Pulmonary artery endothelial cell (primary cell): Measurements from ENCODE around the gene BLZF1. TPM values are rescaled to one million over a fixed set of nuclear protein-coding genes. Genes with fewer than 3 reads are reported as not detected.
"Not testable (repeated sequence)": the region's sequence is repeated elsewhere in the genome, so short reads cannot be mapped to it uniquely, and the experiment has no call there.

Source experiments
- DNase-seq: peaks from one replicate; pipeline ENCODE4 v3.0.0-alpha.2; 2011; ENCODE audit warnings: low read depth, low spot score
- total RNA-seq: library from RNA; depleted of rRNA; stranded (reverse); fragments of >200 nt; gene quantifications from 2 replicates; pipeline ENCODE4 v1.2.3, GENCODE V29; 2014

The BLZF1 gene
- total RNA-seq, 1 donor from 2014 or later: 21.2 TPM

DNA sequence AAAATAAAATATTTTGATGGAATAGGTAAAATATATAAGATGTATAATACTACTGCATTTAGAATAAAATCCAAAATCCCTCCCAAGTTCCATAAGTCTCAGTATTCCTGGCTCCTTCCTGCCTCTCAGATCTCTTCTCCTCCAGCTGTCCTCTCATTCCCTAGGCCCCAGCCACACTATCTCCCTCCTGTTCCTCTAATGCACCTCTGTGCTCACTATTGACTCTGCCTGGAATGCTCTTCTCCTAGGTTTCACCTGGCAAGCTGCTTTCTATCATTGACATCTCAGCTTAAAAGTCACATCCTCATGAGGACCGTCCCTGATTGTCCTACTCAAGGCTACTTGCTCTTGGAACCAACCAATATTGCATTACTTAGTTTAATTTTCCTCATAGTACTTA lies 7.6 kb upstream of the BLZF1 start:
- no peak for DNase-seq

DNA sequence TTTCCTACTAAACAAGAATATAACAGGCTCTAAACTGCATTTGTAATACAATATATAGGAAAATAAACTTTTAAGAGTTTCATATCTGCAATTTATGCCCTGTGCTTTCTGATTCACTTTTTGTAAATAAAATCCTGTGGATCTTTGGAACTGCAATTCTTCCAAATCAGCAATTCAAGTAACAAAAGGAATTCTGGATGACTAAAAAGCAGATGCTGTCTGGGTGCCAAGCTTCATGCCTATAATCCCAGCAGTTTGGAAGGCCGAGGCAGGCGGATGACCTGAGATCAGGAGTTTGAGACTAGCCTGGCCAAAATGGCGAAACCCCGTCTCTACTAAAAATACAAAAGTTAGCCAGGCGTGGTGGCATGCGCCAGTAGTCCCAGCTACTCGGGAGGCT lies 6.7 kb upstream of the BLZF1 start:
- DNase-seq: no peak

DNA sequence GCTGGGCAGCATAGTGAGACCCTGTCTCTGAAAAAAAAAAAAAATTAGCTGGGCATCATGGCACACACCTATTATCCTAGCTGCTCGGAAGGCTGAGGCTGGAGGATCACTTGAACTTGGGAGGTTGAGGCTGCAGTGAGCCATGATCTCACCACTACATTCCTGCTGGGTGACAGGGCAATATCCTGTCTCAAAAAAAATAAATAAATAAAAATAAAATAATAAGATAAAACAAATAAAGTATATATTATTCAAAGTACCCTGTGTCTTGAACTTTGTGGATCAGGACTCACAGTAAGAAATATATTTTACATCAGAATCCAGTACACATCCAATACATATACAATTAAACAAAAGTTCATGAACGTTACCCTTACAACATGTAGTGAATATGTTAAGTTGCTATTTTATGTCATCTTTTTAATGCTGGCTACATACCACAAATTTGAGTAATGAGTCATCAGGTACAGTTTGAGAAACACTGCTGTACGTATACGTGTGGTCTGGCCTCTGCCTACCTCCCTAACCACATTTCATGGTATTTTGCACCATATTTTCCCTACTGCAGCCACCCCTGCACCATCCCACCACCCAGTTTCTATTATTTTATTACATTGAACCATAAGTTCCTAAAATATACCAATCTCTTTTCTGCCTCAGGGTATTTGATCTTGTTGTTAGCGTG lies 4.8 kb upstream of the BLZF1 start:
- DNase-seq: no peak

DNA sequence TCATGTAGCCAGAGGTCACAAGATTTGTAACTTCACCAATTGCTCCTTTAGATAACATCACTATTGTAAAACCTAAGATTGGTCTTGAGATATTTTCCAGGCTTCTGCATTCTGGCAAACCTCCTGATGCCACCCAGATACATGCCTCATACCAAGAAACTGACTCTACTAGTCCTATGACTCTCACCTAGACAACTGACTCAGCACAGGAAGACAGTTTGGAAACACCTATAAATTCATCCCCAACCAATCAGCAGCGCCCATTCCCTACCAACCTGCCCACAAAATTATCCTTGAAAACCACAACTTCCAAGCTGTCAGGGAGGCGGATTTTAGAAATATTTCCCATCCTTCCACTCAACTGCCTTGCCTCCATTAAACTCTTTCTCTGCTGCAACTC lies 3.0 kb upstream of the BLZF1 start:
- no peak for DNase-seq

DNA sequence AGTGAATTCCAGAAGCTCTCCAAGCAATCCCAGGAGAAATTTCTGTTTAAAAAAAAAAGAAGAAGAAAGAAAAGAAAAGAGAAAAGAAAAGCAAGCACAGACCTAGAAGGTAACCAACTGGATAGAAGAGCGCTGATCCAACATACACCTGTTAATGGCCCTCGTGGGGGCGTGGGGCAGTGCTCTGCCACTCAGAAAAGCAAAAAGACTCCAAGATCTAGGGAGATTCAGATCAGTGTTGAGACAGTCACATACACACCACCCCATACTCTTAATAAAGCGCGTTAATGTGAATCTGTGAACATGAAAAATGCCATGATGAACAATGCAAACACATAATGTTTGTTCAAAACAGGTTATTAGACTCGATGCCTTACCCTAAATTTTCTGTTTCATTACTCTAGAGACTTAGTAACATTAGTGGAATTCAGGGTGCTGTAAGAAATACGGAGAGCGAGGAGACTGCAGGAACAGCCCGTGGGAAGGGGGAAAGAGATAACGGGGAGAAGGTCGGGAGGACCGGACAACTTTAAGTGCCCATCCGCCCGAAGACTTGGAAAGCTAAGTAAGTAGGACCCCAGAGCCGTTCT lies 804 bp upstream of the BLZF1 start:
- DNase-seq: no peak

DNA sequence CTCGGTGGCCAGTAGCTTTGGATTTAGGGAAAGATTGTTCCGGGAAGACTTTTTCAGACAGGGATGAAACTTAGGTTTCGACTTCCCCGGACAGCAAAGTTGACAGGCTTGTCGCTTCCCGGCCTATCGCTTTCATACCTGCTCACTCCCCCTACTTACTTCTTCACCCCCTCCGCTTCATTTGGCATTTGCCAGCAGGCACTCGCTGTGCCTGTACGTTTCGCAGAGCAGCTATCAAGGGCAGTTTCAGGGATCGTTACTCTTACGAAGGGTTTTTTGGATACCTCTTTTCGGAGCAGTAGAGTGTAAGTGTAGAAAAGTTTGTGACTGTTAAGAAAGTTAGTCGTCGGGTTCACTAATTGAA lies 393 bp downstream of the BLZF1 start:
- no peak for DNase-seq

DNA sequence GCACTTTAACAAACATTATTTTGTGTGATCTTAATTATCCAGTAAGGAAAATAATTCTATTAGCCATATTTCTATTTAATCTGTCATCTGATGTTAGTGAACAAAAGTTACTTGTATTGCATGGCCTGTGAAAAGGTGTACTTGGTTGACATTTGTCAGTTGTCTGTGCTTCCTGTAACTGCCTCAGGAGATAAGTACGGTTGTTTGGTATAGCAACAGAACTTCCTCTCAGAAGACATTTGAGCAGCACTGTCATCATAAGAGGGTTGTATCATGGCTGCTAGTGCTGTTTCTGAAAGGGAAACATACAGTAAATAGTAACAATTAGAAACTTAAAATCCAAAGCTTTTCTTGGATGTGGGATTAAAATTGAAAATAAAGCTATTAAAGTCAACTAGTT lies 3.4 kb downstream of the BLZF1 start:
- no peak for DNase-seq

DNA sequence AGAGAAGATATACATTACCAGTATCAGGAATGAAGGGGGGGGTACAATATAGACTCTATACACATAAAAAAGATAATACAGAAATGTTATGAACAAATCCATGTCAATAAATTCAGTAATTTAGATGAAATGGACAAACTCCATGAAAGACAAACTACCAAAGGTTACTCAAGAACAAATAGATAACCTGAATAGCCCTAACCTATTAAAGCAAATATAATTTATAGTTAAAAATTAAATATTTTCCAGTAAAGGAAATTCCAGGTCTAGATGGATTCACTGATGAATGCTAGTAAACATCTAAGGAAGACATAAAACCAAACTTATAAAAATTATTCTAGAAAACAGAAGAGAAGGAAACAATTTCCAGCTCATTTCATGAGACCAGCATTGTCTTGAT lies 13.2 kb downstream of the BLZF1 start:
- no peak for DNase-seq

DNA sequence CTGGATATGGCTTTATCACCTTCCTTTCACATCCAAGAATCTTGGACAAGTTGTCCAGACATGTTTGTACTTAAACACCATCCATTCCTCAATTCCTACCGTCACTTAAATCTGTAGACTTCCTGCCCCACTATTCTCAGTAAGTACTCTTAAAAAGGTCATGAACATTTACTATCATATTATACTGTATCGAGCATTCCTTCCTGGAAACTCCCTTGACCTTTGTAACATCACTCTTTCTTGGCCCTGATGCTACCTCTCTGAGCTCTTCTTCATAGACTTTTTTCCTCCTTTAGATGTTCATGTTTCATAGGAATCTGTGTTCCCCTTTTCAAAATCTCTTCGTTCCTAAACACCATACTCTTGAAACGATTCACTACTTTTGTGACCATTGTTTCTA lies 15.5 kb downstream of the BLZF1 start:
- no peak for DNase-seq

DNA sequence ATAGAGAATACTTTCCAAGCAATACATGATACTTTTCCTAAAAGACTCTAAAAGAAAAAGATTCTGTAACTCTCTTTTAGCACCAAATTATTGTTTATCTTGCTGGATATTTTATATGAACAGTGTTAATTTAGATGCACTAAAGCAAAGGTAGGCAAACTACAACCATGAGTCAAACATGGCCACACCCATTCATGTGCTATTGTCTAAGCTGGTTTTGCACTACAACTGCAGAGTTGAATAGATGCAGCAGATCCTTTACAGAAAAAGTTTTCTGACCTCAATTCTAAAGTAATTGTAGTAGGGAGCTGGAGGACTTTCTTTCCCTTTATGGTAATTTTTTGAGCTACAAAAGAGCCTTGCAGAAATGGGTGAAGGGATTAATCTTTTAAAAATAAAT lies 19.4 kb downstream of the BLZF1 start:
- DNase-seq: no peak

DNA sequence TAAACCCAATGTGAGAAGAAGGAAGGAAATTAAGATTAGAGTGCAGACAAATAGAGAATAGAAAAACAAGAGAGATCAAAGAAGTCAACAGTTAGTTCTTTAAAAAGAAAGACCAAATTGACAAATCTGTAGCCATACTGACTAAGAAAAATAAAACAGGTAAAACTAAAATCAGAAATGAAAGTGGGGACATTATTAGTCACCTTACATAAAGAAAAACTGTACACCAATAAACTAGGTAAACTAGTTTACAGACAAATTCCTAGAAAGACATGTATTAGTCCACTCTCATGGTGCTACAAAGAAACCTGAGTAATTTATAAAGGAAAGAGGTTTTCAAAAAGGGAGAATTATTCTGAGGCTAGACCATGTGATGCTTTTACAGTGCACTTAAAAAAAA lies 22.3 kb downstream of the BLZF1 start:
- no peak for DNase-seq

DNA sequence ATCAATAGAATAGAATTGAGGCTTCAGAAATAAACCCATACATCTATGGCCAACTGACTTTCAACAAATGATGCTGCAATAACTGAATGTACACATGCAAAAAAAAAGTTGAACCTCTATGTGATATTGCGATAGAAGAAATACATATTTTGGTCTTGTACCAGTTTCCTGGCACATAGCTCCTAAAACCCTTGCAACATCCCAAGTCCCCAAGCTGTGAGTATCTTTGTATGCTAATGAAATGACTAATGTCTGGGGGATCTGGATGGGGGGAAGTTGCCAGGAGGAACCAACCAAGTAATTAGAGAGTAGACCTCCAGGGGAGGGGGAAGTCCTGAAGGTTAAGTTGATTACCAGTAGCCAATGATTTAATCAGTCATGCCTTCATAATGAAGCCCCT lies 24.4 kb downstream of the BLZF1 start:
- no peak for DNase-seq

DNA sequence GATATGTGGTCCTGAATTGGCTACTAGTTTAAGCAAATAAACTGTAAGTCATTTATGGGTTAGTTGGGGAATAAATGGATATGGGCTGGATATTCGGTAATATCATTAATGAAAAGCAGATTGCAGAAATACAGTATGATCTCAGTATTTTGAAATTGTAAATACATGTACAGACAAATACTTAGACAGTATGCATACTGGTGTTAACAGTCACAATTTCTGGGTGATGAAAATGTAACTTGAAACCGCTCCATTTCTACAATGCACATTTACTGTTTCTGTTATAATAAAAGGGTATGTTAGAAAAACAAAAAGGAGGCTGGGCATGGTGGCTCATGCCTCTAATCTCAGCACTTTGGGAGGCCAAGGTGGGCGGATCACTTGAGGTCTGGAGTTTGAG lies 28.0 kb downstream of the BLZF1 start:
- no peak for DNase-seq

DNA sequence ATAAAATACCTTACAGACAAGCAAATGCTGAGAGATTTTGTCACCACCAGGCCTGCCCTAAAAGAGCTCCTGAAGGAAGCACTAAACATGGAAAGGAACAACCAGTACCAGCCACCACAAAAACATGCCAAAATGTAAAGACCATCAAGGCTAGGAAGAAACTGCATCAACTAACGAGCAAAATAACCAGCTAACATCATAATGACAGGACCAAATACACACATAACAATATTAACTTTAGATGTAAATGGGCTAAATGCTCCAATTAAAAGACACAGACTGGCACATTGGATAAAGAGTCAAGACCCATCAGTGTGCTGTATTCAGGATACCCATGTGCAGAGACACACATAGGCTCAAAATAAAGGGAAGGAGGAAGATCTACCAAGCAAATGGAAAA lies 34.6 kb downstream of the BLZF1 start:
- not testable (repeated sequence) for DNase-seq

DNA sequence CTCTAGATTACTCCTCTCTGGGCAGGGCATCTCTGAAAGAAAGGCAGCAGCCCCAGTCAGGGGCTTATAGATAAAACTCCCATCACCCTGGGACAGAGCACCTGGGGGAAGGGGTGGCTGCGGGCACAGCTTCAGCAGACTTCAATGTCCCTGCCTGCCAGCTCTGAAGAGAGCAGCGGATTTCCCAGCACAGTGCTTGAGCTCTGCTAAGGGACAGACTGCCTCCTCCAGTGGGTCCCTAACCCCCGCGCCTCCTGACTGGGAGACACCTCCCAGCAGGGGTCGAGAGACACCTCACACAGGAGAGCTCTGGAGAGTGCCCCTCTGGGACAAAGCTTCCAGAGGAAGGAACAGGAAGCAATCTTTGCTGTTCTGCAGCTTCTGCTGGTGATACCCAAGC lies 40.3 kb downstream of the BLZF1 start:
- DNase-seq: not testable (repeated sequence)

DNA sequence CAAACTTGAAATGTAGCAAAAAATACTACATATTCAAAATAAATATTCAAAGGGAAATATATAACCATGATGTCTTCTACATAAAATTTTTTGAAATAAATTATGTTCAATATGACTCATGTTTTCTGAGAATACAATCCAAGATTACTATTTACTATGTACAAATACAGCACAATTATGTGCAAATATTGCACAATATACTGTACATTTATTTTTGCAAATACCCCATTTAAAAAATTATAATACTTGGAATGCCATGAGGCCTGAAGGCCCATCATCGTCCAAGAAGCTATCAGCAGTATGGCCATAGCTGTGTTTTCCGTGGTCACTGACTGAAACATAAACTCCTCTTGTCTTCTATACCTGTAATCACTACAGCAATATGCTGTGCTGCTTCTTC lies 47.0 kb downstream of the BLZF1 start:
- no peak for DNase-seq

DNA sequence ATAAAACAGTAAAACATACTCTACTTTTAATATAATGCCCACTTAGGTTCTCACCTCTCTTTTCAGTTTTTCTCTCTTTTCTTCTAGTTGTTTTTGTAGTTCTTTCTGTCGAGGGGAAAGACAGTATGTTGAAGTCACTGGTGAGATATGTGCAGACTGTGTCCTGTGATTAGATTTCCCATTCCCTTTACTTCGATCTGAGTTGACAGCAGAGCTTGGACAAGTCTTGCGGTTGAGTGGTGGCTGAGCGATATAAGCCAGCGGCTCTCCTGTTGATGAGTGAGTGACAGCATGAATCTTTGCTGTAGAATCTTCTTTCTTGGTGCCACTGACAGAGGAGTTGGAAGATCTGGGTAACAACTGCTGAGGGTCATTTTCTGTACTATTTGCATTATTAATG lies 53.3 kb downstream of the BLZF1 start:
- DNase-seq: no peak

DNA sequence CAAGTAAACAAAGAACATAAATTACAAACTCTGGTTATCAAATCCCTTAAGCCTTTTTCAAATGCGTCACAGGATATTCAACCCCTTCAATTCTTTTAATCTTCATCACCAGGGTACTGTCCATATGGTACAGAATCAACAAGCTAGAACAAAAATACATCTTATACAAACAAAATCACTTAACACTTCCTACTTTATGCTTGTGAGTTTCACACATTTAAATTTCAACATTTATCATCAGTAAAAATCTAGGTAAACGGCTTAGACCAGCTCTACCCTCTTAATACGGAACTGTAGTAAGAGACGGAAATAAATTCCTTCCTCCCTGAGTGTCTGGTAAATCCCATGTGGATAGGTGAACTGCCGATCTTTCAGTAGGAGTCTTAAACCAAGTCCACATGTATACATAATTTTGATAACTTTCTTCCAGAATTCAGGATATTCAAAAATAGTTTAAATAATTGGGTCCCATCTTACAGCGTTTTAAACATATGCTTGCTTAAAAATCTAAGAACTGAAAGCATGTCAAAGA lies 58.2 kb downstream of the BLZF1 start:
- no peak for DNase-seq

DNA sequence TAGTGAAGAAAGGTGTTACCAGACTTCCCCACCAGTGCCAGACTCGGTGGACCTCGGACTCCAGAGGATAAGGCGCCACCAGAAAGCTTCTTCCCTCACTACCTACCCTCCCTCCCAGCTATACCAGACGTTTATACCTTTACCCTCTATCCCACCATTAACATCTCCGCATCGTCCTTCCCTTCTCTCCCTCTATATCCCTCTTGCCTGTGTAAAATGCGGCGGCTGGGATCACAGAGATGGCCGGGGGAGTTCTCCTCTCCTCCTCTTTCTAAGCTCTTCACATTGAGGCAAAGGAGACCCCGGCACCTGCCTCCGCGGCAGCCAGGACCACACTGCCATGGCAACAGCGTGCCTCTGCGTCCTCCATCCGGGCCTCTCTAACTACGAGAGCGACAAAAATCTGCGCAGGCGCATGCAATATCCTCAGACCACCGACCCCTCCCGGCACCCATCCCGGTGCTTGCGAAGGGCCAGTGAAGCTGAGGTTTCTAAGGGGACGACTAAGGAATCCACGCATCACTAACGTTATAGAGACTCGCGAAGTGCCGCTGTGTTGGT lies 59.2 kb downstream of the BLZF1 start, which contains the start of gene CCDC181:
CCDC181 (minus strand) TSS at position 394 of the 561 bp plus-strand sequence. CDS start 2,547 bp downstream, outside the sequence.
- DNase-seq: peak; percentile 7
